GM21737 (cell line): Measurements from ENCODE around the gene PKN1.
"Not testable (repeated sequence)": the region's sequence is repeated elsewhere in the genome, so short reads cannot be mapped to it uniquely, and the experiment has no call there.

Experiments used
- ATAC-seq: cut with Tn5 transposase; IDR thresholded peaks from one replicate; pipeline ENCODE4 v1.9.1; 2021; ENCODE audit warnings: mild to moderate bottlenecking, moderate library complexity; ENCODE audit not compliant: unreplicated experiment

PKN1 gene

GRCh38 chr19:14452303-14452702 lies 19.2 kb downstream of the PKN1 start:
- ATAC-seq, result not testable (repeated sequence)

GRCh38 chr19:14459703-14460102 lies 26.6 kb downstream of the PKN1 start:
- no peak for ATAC-seq

- ATAC-seq, result no peak
Observed at GRCh38 chr19:14460935-14461334, 27.8 kb downstream of the PKN1 start.

GRCh38 chr19:14462401-14462800 lies 29.3 kb downstream of the PKN1 start:
- not testable (repeated sequence) for ATAC-seq

GRCh38 chr19:14463747-14464146 lies 30.6 kb downstream of the PKN1 start:
- ATAC-seq, result no peak

GRCh38 chr19:14467391-14467790 lies 34.3 kb downstream of the PKN1 start:
- no peak for ATAC-seq

GRCh38 chr19:14467816-14468215 lies 34.7 kb downstream of the PKN1 start:
- no peak for ATAC-seq

- no peak for ATAC-seq
Observed at GRCh38 chr19:14470031-14470876, 37.1 kb downstream of the PKN1 start.

- no peak for ATAC-seq
Observed at GRCh38 chr19:14471436-14472187, 38.5 kb downstream of the PKN1 start.

GRCh38 chr19:14472202-14472938 lies 39.3 kb downstream of the PKN1 start:
- no peak for ATAC-seq

- ATAC-seq, result no peak
Observed at GRCh38 chr19:14473073-14473977, 40.2 kb downstream of the PKN1 start.

GRCh38 chr19:14473978-14474578 lies 41.0 kb downstream of the PKN1 start:
- no peak for ATAC-seq

- no peak for ATAC-seq
Observed at GRCh38 chr19:14474827-14475226, 41.7 kb downstream of the PKN1 start.

GRCh38 chr19:14475251-14476073 lies 42.4 kb downstream of the PKN1 start, which contains the start of gene PTGER1:
PTGER1 (minus strand) TSS chr19:14475354; CDS start chr19:14474320, 1,034 bp downstream.
- ATAC-seq, result no peak

GRCh38 chr19:14476327-14476672 lies 43.2 kb downstream of the PKN1 start:
- ATAC-seq, result no peak

- ATAC-seq, result no peak
Observed at GRCh38 chr19:14476673-14477401, 43.7 kb downstream of the PKN1 start.

- no peak for ATAC-seq
Observed at GRCh38 chr19:14477418-14478112, 44.5 kb downstream of the PKN1 start.

GRCh38 chr19:14478113-14478545 lies 45.0 kb downstream of the PKN1 start:
- no peak for ATAC-seq
